Breast epithelium (tissue), 3 donors: ENCODE data around the gene STK17A.

Experiments used
- CTCF ChIP-seq, 3 donors: fragments of 450-650 bp; IDR thresholded peaks; one replicate each; pipeline ENCODE4 v1.5.1; 2016 to 2017; ENCODE audit warnings: antibody characterized with exemption in 3 of 3, mild to moderate bottlenecking in 3 of 3, moderate library complexity in 3 of 3
- POLR2A ChIP-seq: fragments of 450-650 bp; IDR thresholded peaks from one replicate; pipeline ENCODE4 v1.6.1; 2016; ENCODE audit warnings: antibody characterized with exemption, mild to moderate bottlenecking, moderate library complexity
- POLR2AphosphoS5 ChIP-seq, 3 donors: sonication (generic); formaldehyde crosslinking; IDR thresholded peaks; one replicate each; pipeline ENCODE4 v1.6.1; 2017; ENCODE audit warnings: antibody characterized with exemption in 3 of 3

- no peak for TF ChIP-seq CTCF (IDR thresholded peaks at IDR 0.05)
- TF ChIP-seq POLR2A, result no peak
- TF ChIP-seq POLR2AphosphoS5 (IDR thresholded peaks at IDR 0.05), result no peak
Observed at GRCh38 chr7:43589728-43590127, 6.8 kb downstream of the STK17A start.
